Endothelial cell of umbilical vein (primary cell): ENCODE measurements around the gene MREG. TPM values are rescaled to one million over a fixed set of nuclear protein-coding genes. Genes with fewer than 3 reads are reported as not detected.
"Not testable (repeated sequence)": the region's sequence is repeated elsewhere in the genome, so short reads cannot be mapped to it uniquely, and the experiment has no call there.

Source experiments
- BruUV-seq: library from RNA; stranded (reverse); fragments of 400-500 nt; replicated peaks from 2 replicates; lab custom pipeline; 2021; lab: Mats Ljungman, UMichigan
- CTCF ChIA-PET: fragments of 300-600, 350-600 bp; sonication (Branson Sonifier 250); formaldehyde crosslinking; loops from one replicate; lab custom pipeline; 2021; ENCODE audit warnings: antibody characterized with exemption, inconsistent platforms; lab: Charles Lee
- POLR2A ChIA-PET: fragments of 300-600, 350-600 bp; sonication (Branson Sonifier 250); formaldehyde crosslinking; loops from one replicate; lab custom pipeline; 2021; ENCODE audit warnings: antibody characterized with exemption, inconsistent platforms; lab: Charles Lee
- DNase-seq: peaks from one replicate; pipeline ENCODE4 v3.0.0-alpha.2; 2011; ENCODE audit warnings: low read depth, low spot score
- FAIRE-seq: peaks from 2 replicates; lab custom pipeline; 2011; peaks lifted over from hg19 to GRCh38; lab: Jason Lieb, UNC
- H2AFZ ChIP-seq: 2 replicates; pipeline ENCODE4 v1.6.0; 2012; ENCODE audit warnings: low read depth, low read length, control low read depth, inconsistent platforms
- H3K27ac ChIP-seq: 2 replicates; pipeline ENCODE4 v1.5.1; 2011; ENCODE audit warnings: low read depth, mild to moderate bottlenecking, control low read depth, low read length, moderate library complexity; ENCODE audit not compliant: insufficient read depth
- H3K27me3 ChIP-seq, 2 experiments: 2 replicates each; pipeline versions ENCODE4 v1.6.0 to v1.6.1; 2011; ENCODE audit warnings: low read length in 2 of 2, mixed read lengths in 1 of 2; ENCODE audit not compliant: control insufficient read depth in 2 of 2, insufficient read depth in 2 of 2
- H3K36me3 ChIP-seq, 2 experiments: 2 replicates in 1 of 2; 3 replicates in 1 of 2; pipeline ENCODE4 v1.5.1; 2011; ENCODE audit warnings: low read length in 2 of 2, mild to moderate bottlenecking in 1 of 2, moderate library complexity in 1 of 2; ENCODE audit not compliant: control insufficient read depth in 2 of 2, insufficient read depth in 2 of 2; ENCODE audit errors: extremely low read depth in 1 of 2
- H3K4me1 ChIP-seq: 3 replicates; pipeline ENCODE4 v1.5.1; 2011; ENCODE audit warnings: mild to moderate bottlenecking, low read length; ENCODE audit not compliant: control insufficient read depth, insufficient read depth; ENCODE audit errors: extremely low read depth
- H3K4me2 ChIP-seq: 2 replicates; pipeline ENCODE4 v1.6.1; 2011; ENCODE audit warnings: low read length, control low read depth, mixed read lengths; ENCODE audit not compliant: insufficient read depth
- H3K4me3 ChIP-seq, 3 experiments: fragments of 200-600 bp in 1 of 3; sonication (generic), shearing (Covaris generic) in 1 of 3; replicated peaks in 1 of 3; 2 replicates each; pipeline ENCODE4 v1.5.1; 2011 to 2016; ENCODE audit warnings: control low read depth in 3 of 3, low read length in 3 of 3, mild to moderate bottlenecking in 2 of 3, inconsistent platforms in 1 of 3, low read depth in 1 of 3, moderate library complexity in 1 of 3; ENCODE audit not compliant: insufficient read depth in 1 of 3
- H3K79me2 ChIP-seq: 2 replicates; pipeline ENCODE4 v1.6.0; 2012; ENCODE audit warnings: low read length, inconsistent platforms; ENCODE audit not compliant: control insufficient read depth, insufficient read depth
- H3K9ac ChIP-seq: replicated peaks from 2 replicates; pipeline ENCODE3; 2011; ENCODE audit warnings: low read length, control low read depth; ENCODE audit not compliant: insufficient read depth; ENCODE audit errors: extremely low read depth
- H3K9me1 ChIP-seq: replicated peaks from 3 replicates; pipeline ENCODE4 v1.6.0; 2011; ENCODE audit warnings: mild to moderate bottlenecking, low read length; ENCODE audit not compliant: control insufficient read depth, insufficient read depth; ENCODE audit errors: extremely low read depth
- H3K9me3 ChIP-seq: replicated peaks from 2 replicates; pipeline ENCODE4 v1.5.1; 2012; ENCODE audit warnings: low read length, inconsistent platforms; ENCODE audit not compliant: control insufficient read depth, insufficient read depth
- H4K20me1 ChIP-seq: replicated peaks from 2 replicates; pipeline ENCODE3; 2011; ENCODE audit warnings: mild to moderate bottlenecking, low read length; ENCODE audit not compliant: control insufficient read depth, insufficient read depth; ENCODE audit errors: extremely low read depth
- GATA2 ChIP-seq: IDR thresholded peaks from 2 replicates; pipeline ENCODE4 v1.7.0; 2011; ENCODE audit warnings: low read depth, mild to moderate bottlenecking, moderate library complexity, mixed read lengths, low read length; ENCODE audit not compliant: insufficient read length, insufficient read depth
- JUN ChIP-seq: IDR thresholded peaks from 2 replicates; pipeline ENCODE4 v1.6.1; 2011; ENCODE audit warnings: borderline replicate concordance, low read depth; ENCODE audit not compliant: insufficient read length, insufficient read depth
- dilution Hi-C: fragments of 300-500 bp; cut with MboI; formaldehyde crosslinking; loops from one replicate; pipeline ENCODE4 v1.15.0; 2019; ENCODE audit warnings: low sequenced_read_pairs; ENCODE audit not compliant: extremely low pct_ligation_motif_present
- intact Hi-C: fragments of 100-400 bp; cut with micrococcal nuclease; formaldehyde crosslinking; loops from one replicate; pipeline ENCODE4 v1.10.0; 2022
- polyA plus RNA-seq, 4 experiments: library from polyadenylated mRNA; depleted of rRNA in 3 of 4; stranded (reverse) in 3 of 4; unstranded in 1 of 4; fragments of >200 nt; gene quantifications; 2 replicates each; pipeline versions ENCODE4 v1.2.1 to v1.2.3, GENCODE V29; 2011 to 2012; ENCODE audit warnings: missing spikeins in 1 of 4
- total RNA-seq: library from RNA; stranded (reverse); gene quantifications from 2 replicates; pipeline ENCODE4 v1.2.3, GENCODE V29; 2021

The MREG gene
- total and polyA plus RNA-seq, 2 donors (not counting 3 experiments of a cell fraction or from before 2014, with no cell fraction given): 0.41 to 3.9 TPM

DNA sequence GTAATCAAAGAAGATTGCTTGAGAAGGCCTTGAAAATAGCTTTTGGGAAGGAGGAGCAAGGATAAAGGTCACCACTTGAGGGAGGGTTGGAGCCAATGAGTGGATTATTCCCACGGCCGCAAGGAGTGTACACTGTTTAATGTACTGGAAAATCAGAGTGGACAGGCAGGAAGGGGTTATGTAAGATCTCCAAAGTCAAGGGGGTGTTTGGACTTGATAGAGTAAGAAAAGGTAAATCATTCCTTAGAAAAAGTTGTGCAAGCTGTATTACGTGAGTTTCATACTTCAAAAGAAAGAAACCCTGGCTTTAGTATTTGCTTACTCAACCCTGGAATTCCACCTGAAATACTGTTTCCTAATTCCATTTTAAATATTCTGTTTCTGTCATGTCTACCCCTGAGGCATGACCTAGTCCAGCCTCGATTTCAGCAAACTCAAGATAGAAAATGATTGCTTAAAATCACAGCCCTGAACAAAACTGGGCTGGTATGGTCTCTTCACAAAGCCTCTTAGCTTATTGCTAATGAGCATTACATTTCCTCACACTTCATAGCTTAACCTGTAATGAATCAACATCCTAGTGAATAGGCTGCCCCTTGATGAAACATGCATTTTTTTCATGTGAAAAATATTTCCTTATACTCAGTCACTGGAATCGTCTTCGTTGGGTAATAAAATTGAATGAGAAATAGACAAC, 1.1 kb downstream of the MREG start:
- peak overlapping the region in 1 of 3 experiments; percentile 72 for H3K4me3 ChIP-seq
- H3K27ac ChIP-seq: no peak overlapping the region
- intact Hi-C loops (no loop called here), dilution Hi-C loops (no loop called here)
- no peak for FAIRE-seq
- ChIA-PET POLR2A (no interaction called here), CTCF (interaction anchor here (0.9 to 2.3 kb wide), 6 partner anchors 10 to 62 kb away, joined by 3 to 11 read pairs (median 6); no protein-coding TSS in a partner anchor)
- peaks cover 7% of the 10 kb centered on the region for H3K4me1 ChIP-seq
- no TSS peak for BruUV-seq
- H2AFZ ChIP-seq: peak overlapping the region; percentile 95
- no peaks in the 10 kb centered on the region for H3K9me3 ChIP-seq
- DNase-seq: peak; percentile 15
- TF ChIP-seq JUN (no peak), GATA2 (no peak)
- H3K27me3 ChIP-seq: no peaks in the 10 kb centered on the region
- no peaks in the 10 kb centered on the region for H4K20me1 ChIP-seq
- H3K36me3 ChIP-seq: no peaks in the 10 kb centered on the region
- no peaks in the 10 kb centered on the region for H3K79me2 ChIP-seq
- H3K4me2 ChIP-seq: peak overlapping the region; percentile 93
- no peak overlapping the region for H3K9ac ChIP-seq
- H3K9me1 ChIP-seq: no peaks in the 10 kb centered on the region

DNA sequence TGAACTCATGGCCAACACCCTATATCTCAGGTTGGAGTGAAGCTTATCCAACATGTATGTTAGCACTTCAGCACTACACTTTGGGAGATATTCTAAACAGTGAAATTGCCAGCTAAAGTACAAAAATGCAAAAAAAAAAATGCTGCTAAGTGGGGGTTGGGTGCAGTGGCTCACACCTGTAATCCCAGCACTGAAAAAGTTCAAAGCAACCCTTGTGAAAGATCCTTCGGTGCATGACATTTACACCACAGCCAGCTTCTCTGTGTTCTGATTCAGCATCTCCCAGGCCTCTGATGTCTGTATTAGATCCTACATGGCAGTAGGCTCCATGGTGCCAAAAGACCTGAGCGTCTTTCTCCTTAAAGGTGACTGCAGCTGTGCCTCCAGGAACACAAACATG, 4.1 kb downstream of the MREG start:
- CTCF ChIA-PET: interaction anchor here (1.5 kb wide), 1 partner anchor 31 kb away, joined by 6 read pairs; no protein-coding TSS in a partner anchor

More for the DNA sequence above, 4.1 kb downstream of the MREG start:
- H2AFZ ChIP-seq, DNase-seq, H3K36me3 ChIP-seq, H4K20me1 ChIP-seq, FAIRE-seq, H3K79me2 ChIP-seq, H3K4me2 ChIP-seq, H3K27me3 ChIP-seq, H3K9me3 ChIP-seq, H3K9me1 ChIP-seq, BruUV-seq, H3K9ac ChIP-seq, H3K4me3 ChIP-seq, dilution Hi-C loops, H3K27ac ChIP-seq, POLR2A ChIA-PET, intact Hi-C loops: not testable (repeated sequence)
- peaks cover 15% of the 10 kb centered on the region for H3K4me1 ChIP-seq
